Measurements from ENCODE around the gene ARHGAP27.
"Not testable (repeated sequence)": the region's sequence is repeated elsewhere in the genome, so short reads cannot be mapped to it uniquely, and the experiment has no call there.

DNA sequence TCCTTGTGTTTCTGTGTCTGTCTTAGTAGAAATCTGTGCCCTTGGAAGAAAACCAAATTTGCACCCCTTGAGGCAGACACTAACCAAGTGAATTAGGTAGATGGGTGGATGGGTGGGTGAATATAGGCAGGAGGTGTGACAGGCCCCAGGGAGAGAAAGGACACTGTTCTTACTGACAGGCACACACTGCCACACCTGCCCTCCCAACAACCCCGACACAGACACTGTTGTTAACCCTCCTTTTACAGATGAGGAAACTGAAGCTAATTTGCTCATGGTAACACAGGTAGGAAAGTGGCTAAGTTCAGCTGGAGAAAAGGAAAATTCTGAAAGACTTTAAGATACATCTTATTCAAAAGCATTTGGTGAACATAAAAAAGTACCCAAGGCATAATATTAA lies 15.8 kb upstream of the ARHGAP27 start:
- TF ChIP-seq POLR2AphosphoS5, POLR2A (IDR thresholded peaks at IDR 0.05): not testable (repeated sequence)
- TF ChIP-seq, protein P1, sequence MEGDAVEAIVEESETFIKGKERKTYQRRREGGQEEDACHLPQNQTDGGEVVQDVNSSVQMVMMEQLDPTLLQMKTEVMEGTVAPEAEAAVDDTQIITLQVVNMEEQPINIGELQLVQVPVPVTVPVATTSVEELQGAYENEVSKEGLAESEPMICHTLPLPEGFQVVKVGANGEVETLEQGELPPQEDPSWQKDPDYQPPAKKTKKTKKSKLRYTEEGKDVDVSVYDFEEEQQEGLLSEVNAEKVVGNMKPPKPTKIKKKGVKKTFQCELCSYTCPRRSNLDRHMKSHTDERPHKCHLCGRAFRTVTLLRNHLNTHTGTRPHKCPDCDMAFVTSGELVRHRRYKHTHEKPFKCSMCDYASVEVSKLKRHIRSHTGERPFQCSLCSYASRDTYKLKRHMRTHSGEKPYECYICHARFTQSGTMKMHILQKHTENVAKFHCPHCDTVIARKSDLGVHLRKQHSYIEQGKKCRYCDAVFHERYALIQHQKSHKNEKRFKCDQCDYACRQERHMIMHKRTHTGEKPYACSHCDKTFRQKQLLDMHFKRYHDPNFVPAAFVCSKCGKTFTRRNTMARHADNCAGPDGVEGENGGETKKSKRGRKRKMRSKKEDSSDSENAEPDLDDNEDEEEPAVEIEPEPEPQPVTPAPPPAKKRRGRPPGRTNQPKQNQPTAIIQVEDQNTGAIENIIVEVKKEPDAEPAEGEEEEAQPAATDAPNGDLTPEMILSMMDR (IDR thresholded peaks at IDR 0.05) = not testable (repeated sequence)

All from stomach (tissue), 4 donors.